CD14-positive monocyte (primary cell): ENCODE results near the gene IMMP2L. TPM values are rescaled to one million over a fixed set of nuclear protein-coding genes. Genes with fewer than 3 reads are reported as not detected.

Experiments used
- DNase-seq, 3 donors: peaks; one replicate each; pipeline ENCODE4 v3.0.0-alpha.2; 2011 to 2022
- H2AFZ ChIP-seq: 2 replicates; pipeline ENCODE4 v1.6.0; 2012; ENCODE audit warnings: mild to moderate bottlenecking, low read depth, low read length, inconsistent platforms; ENCODE audit not compliant: insufficient read depth, poor library complexity, severe bottlenecking
- H3K27ac ChIP-seq, 2 donors: 1 replicate in 1 of 2; 2 replicates in 1 of 2; pipeline ENCODE4 v1.5.1; 2012 to 2013; ENCODE audit warnings: low read length in 2 of 2, control low read depth in 1 of 2, inconsistent platforms in 1 of 2, low read depth in 1 of 2, mild to moderate bottlenecking in 1 of 2
- H3K27me3 ChIP-seq, 2 donors: one replicate each; pipeline versions ENCODE4 v1.6.0 to v1.6.1; 2011 to 2013; ENCODE audit warnings: low read length in 2 of 2; ENCODE audit not compliant: control insufficient read depth in 2 of 2, insufficient read depth in 2 of 2
- H3K36me3 ChIP-seq, 2 donors: replicated peaks in 1 of 2; 1 replicate in 1 of 2; 2 replicates in 1 of 2; pipeline versions ENCODE4 v1.5.1 to v1.6.1; 2012 to 2013; ENCODE audit warnings: low read length in 2 of 2, control low read depth in 1 of 2, inconsistent platforms in 1 of 2, mild to moderate bottlenecking in 1 of 2; ENCODE audit not compliant: insufficient read depth in 2 of 2, control insufficient read depth in 1 of 2
- H3K4me1 ChIP-seq, 2 donors: 1 replicate in 1 of 2; 2 replicates in 1 of 2; pipeline versions ENCODE4 v1.5.1 to v1.6.1; 2012 to 2013; ENCODE audit warnings: low read length in 2 of 2, control low read depth in 1 of 2, inconsistent platforms in 1 of 2, mild to moderate bottlenecking in 1 of 2, moderate library complexity in 1 of 2; ENCODE audit not compliant: insufficient read depth in 2 of 2, control insufficient read depth in 1 of 2
- H3K4me2 ChIP-seq: replicated peaks from 2 replicates; pipeline ENCODE3; 2012; ENCODE audit warnings: low read length, moderate library complexity, mild to moderate bottlenecking; ENCODE audit not compliant: poor library complexity, severe bottlenecking; ENCODE audit errors: extremely low read depth
- H3K4me3 ChIP-seq, 3 experiments: fragments of 200-600 bp in 1 of 3; sonication (generic) in 1 of 3; replicated peaks in 1 of 3; 1 replicate in 2 of 3; 2 replicates in 1 of 3; pipeline ENCODE4 v1.5.1; 2011 to 2013; ENCODE audit warnings: low read length in 3 of 3, mild to moderate bottlenecking in 3 of 3, control low read depth in 2 of 3, low read depth in 2 of 3, inconsistent platforms in 1 of 3, moderate library complexity in 1 of 3
- H3K79me2 ChIP-seq: 2 replicates; pipeline ENCODE4 v1.6.0; 2012; ENCODE audit warnings: mild to moderate bottlenecking, control low read depth, inconsistent platforms, low read length, moderate library complexity; ENCODE audit not compliant: insufficient read depth
- H3K9ac ChIP-seq: 2 replicates; pipeline ENCODE4 v1.6.0; 2017; ENCODE audit warnings: low read length, mild to moderate bottlenecking; ENCODE audit not compliant: insufficient read depth, poor library complexity, severe bottlenecking
- H3K9me3 ChIP-seq, 2 donors: replicated peaks in 1 of 2; 1 replicate in 1 of 2; 2 replicates in 1 of 2; pipeline versions ENCODE4 v1.5.1 to v1.6.1; 2012 to 2013; ENCODE audit warnings: low read length in 2 of 2, control low read depth in 1 of 2; ENCODE audit not compliant: control insufficient read depth in 1 of 2, insufficient read depth in 1 of 2
- H4K20me1 ChIP-seq: 2 replicates; pipeline ENCODE4 v1.6.0; 2012; ENCODE audit warnings: mild to moderate bottlenecking, low read length, control low read depth, moderate library complexity; ENCODE audit not compliant: insufficient read depth
- H3K27ac Mint-ChIP-seq, 7 donors: one replicate each; pipeline ENCODE4 v1.8.0; 2020; ENCODE audit warnings: mild to moderate bottlenecking in 7 of 7, mixed read lengths in 7 of 7, moderate library complexity in 6 of 7, inconsistent platforms in 2 of 7
- H3K27me3 Mint-ChIP-seq, 3 donors: one replicate each; pipeline ENCODE4 v1.8.0; 2021 to 2022; ENCODE audit warnings: low read depth in 3 of 3, mild to moderate bottlenecking in 3 of 3, mixed read lengths in 3 of 3, moderate library complexity in 3 of 3, inconsistent platforms in 1 of 3
- H3K36me3 Mint-ChIP-seq, 2 donors: one replicate each; pipeline ENCODE4 v1.8.0; 2020; ENCODE audit warnings: mixed read lengths in 2 of 2, inconsistent platforms in 1 of 2, mild to moderate bottlenecking in 1 of 2
- H3K4me1 Mint-ChIP-seq: one replicate; pipeline ENCODE4 v1.8.0; 2020; ENCODE audit warnings: mild to moderate bottlenecking, mixed read lengths
- H3K4me3 Mint-ChIP-seq, 2 donors: one replicate each; pipeline ENCODE4 v1.8.0; 2020; ENCODE audit warnings: mild to moderate bottlenecking in 2 of 2, mixed read lengths in 2 of 2, moderate library complexity in 1 of 2
- H3K9me3 Mint-ChIP-seq, 7 donors: one replicate each; pipeline ENCODE4 v1.8.0; 2020 to 2022; ENCODE audit warnings: mixed read lengths in 7 of 7, mild to moderate bottlenecking in 6 of 7, moderate library complexity in 6 of 7, inconsistent platforms in 2 of 7
- CTCF ChIP-seq: fragments of 200-600 bp; IDR thresholded peaks from one replicate; pipeline ENCODE4 v1.8.0; 2022; ENCODE audit warnings: antibody characterized with exemption, mild to moderate bottlenecking
- WGBS: methylation state at CpG from one replicate; pipeline ENCODE4 v1.1.5; 2013; ENCODE audit warnings: missing lambda C conversion rate; ENCODE audit not compliant: insufficient coverage; 5-methylcytosine and 5-hydroxymethylcytosine counted together
- intact Hi-C, 2 donors: fragments of 100-400 bp; cut with micrococcal nuclease; formaldehyde crosslinking; loops; one replicate each; pipeline versions ENCODE4 v1.15.0 to v1.15.1; 2023
- polyA plus RNA-seq, 3 donors: library from polyadenylated mRNA; depleted of rRNA in 1 of 3; unstranded in 2 of 3; stranded (reverse) in 1 of 3; fragments of 300-500 nt in 2 of 3; fragments of >200 nt in 1 of 3; fragmentation: Illumina TruSeq in 2 of 3; gene quantifications; 1 replicate in 2 of 3; 2 replicates in 1 of 3; pipeline ENCODE4 v1.2.3, GENCODE V29; 2012 to 2021

IMMP2L gene
- polyA plus RNA-seq, 3 donors, result 1.9 to 6.4 (median 6.2) TPM

DNA sequence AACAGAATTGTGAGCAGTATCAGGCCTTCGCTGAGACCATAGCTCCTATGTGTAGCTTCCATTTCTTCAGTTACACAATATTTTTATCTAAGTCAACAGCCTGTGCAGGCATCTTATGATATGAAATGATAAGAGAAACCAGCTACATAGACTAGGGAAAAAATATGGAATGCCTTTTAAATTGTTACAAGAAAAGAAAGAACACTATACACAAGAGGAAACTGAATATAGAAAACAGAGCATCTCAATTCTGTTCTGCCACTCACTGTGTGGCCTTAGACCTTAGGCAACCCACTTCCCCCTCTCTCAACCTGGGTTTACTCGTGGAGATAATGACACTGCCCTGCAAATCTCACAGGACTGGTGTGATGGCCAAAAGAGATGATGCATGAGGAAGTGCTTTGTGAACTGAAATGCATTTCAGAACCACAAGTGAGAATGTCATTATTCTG is 338.5 kb downstream of the IMMP2L start:
- Histone ChIP-seq H3K4me2 (no peak overlapping the region), H3K9me3 (no peaks in the 10 kb centered on the region), H3K79me2 (no peaks in the 10 kb centered on the region), H3K4me1 (no peaks in the 10 kb centered on the region), H3K9ac (no peak overlapping the region), H3K27ac (no peak overlapping the region), H4K20me1 (no peaks in the 10 kb centered on the region), H3K4me3 (no peak overlapping the region), H3K27me3 (no peaks in the 10 kb centered on the region), H2AFZ (no peak overlapping the region), H3K36me3 (no peaks in the 10 kb centered on the region)
- Mint-ChIP-seq H3K27ac (no peak overlapping the region), H3K4me3 (no peak overlapping the region), H3K27me3 (peaks cover 0 to 1% (median 0%) of the 10 kb centered on the region in 3 donors), H3K4me1 (no peaks in the 10 kb centered on the region), H3K36me3 (no peaks in the 10 kb centered on the region), H3K9me3 (peaks cover 0 to 2% (median 0%) of the 10 kb centered on the region in 7 donors)
- no peak for TF ChIP-seq CTCF
- intact Hi-C loops, result no loop called here
- no CpG with 5 or more reads among the region's 2 CpGs for WGBS
- no peak for DNase-seq

- no peak overlapping the region for H2AFZ ChIP-seq
- intact Hi-C loops, result no loop called here
- no peak for DNase-seq
- H3K27ac Mint-ChIP-seq, result no peak overlapping the region
- H3K9me3 Mint-ChIP-seq, result peaks cover 3 to 11% (median 8%) of the 10 kb centered on the region in 7 donors
- H3K9me3 ChIP-seq, result peaks cover 0 to 11% of the 10 kb centered on the region in 2 donors
- no peaks in the 10 kb centered on the region for H3K36me3 Mint-ChIP-seq
- H3K4me3 ChIP-seq, result no peak overlapping the region
- H3K4me1 Mint-ChIP-seq, result no peaks in the 10 kb centered on the region
- H3K9ac ChIP-seq, result no peak overlapping the region
- no peaks in the 10 kb centered on the region for H3K4me1 ChIP-seq
- H3K27ac ChIP-seq, result no peak overlapping the region
- no peak overlapping the region for H3K4me2 ChIP-seq
- no peaks in the 10 kb centered on the region for H3K79me2 ChIP-seq
- no peak overlapping the region for H3K4me3 Mint-ChIP-seq
- H3K27me3 ChIP-seq, result no peaks in the 10 kb centered on the region
- peaks cover 0 to 4% (median 0%) of the 10 kb centered on the region in 3 donors for H3K27me3 Mint-ChIP-seq
- H4K20me1 ChIP-seq, result no peaks in the 10 kb centered on the region
- no peak for TF ChIP-seq CTCF
- H3K36me3 ChIP-seq, result no peaks in the 10 kb centered on the region
These were observed 346.7 kb downstream of the IMMP2L start for GRCh38 chr7:111215550-111215949.
